Ascending aorta (tissue), 2 donors: ENCODE measurements around the gene BCLAF3. TPM values are rescaled to one million over a fixed set of nuclear protein-coding genes. Genes with fewer than 3 reads are reported as not detected.

Experiments used
- DNase-seq, 2 donors: peaks; one replicate each; pipeline ENCODE4 v3.0.0-alpha.2; 2019; ENCODE audit warnings: low spot score in 2 of 2
- H3K27ac ChIP-seq, 2 donors: fragments of 200-600 bp; sonication (generic); one replicate each; pipeline ENCODE4 v1.5.1; 2016 to 2017; ENCODE audit warnings: mild to moderate bottlenecking in 1 of 2
- H3K27me3 ChIP-seq: fragments of 200-600 bp; sonication (generic); one replicate; pipeline ENCODE4 v1.5.1; 2017
- H3K36me3 ChIP-seq, 2 donors: fragments of 200-600 bp; sonication (generic); one replicate each; pipeline ENCODE4 v1.5.1; 2016
- H3K4me1 ChIP-seq, 2 donors: fragments of 200-600 bp; sonication (generic); one replicate each; pipeline ENCODE4 v1.5.1; 2016 to 2017; ENCODE audit warnings: mild to moderate bottlenecking in 1 of 2
- H3K4me3 ChIP-seq, 2 donors: fragments of 200-600 bp; sonication (generic); one replicate each; pipeline ENCODE4 v1.5.1; 2016 to 2017; ENCODE audit warnings: mild to moderate bottlenecking in 1 of 2
- H3K9me3 ChIP-seq, 2 donors: fragments of 200-600 bp; sonication (generic); one replicate each; pipeline ENCODE4 v1.5.1; 2016
- CTCF ChIP-seq, 3 experiments: fragments of 200-600 bp in 2 of 3; fragments of 450-650 bp in 1 of 3; sonication (generic) in 2 of 3; IDR thresholded peaks; one replicate each; pipeline ENCODE4 v1.5.1; 2016 to 2019; ENCODE audit warnings: antibody characterized with exemption in 3 of 3, mild to moderate bottlenecking in 1 of 3, moderate library complexity in 1 of 3
- intact Hi-C: fragments of 100-400 bp; cut with DNase I; formaldehyde crosslinking; loops from one replicate; pipeline ENCODE4 v1.15.1; 2023
- total RNA-seq: library from RNA; depleted of rRNA; stranded (reverse); fragments of >200 nt; gene quantifications from one replicate; pipeline ENCODE4 v1.1.0, GENCODE V29; 2016

Gene BCLAF3
- total RNA-seq, 1 donor from 2014 or later = 5.0 TPM

GRCh38 chrX:20028588-20028987 lies 37.7 kb upstream of the BCLAF3 start:
- H3K9me3 ChIP-seq = no peaks in the 10 kb centered on the region
- no peak for DNase-seq
- no peaks in the 10 kb centered on the region for H3K4me1 ChIP-seq
- no peak for TF ChIP-seq CTCF (IDR thresholded peaks at IDR 0.05)
- intact Hi-C loops = no loop called here
- H3K4me3 ChIP-seq = no peak overlapping the region
- H3K27me3 ChIP-seq = no peaks in the 10 kb centered on the region
- H3K27ac ChIP-seq = no peak overlapping the region
- no peaks in the 10 kb centered on the region for H3K36me3 ChIP-seq

- intact Hi-C loops = no loop called here
- no peaks in the 10 kb centered on the region for H3K9me3 ChIP-seq
- H3K27me3 ChIP-seq = no peaks in the 10 kb centered on the region
- H3K27ac ChIP-seq = no peak overlapping the region
- no peak overlapping the region for H3K4me3 ChIP-seq
- no peaks in the 10 kb centered on the region for H3K4me1 ChIP-seq
- no peaks in the 10 kb centered on the region for H3K36me3 ChIP-seq
- no peak for TF ChIP-seq CTCF (IDR thresholded peaks at IDR 0.05)
- no peak for DNase-seq
Measured at GRCh38 chrX:20026278-20026677, 35.4 kb upstream of the BCLAF3 start.

- H3K4me3 ChIP-seq = no peak overlapping the region
- no peak for DNase-seq
- no peaks in the 10 kb centered on the region for H3K27me3 ChIP-seq
- intact Hi-C loops = no loop called here
- no peak for TF ChIP-seq CTCF (IDR thresholded peaks at IDR 0.05)
- H3K4me1 ChIP-seq = no peaks in the 10 kb centered on the region
- no peaks in the 10 kb centered on the region for H3K36me3 ChIP-seq
- no peak overlapping the region for H3K27ac ChIP-seq
- peaks cover 0 to 10% of the 10 kb centered on the region in 2 donors for H3K9me3 ChIP-seq
Measured at GRCh38 chrX:20019672-20020365, 29.0 kb upstream of the BCLAF3 start.

- DNase-seq = no peak
- TF ChIP-seq CTCF (IDR thresholded peaks at IDR 0.05) = no peak
- H3K9me3 ChIP-seq = peaks cover 0 to 10% of the 10 kb centered on the region in 2 donors
- no peaks in the 10 kb centered on the region for H3K36me3 ChIP-seq
- no peaks in the 10 kb centered on the region for H3K4me1 ChIP-seq
- intact Hi-C loops = no loop called here
- H3K4me3 ChIP-seq = no peak overlapping the region
- H3K27ac ChIP-seq = no peak overlapping the region
- no peaks in the 10 kb centered on the region for H3K27me3 ChIP-seq
Measured at GRCh38 chrX:20016616-20016945, 25.7 kb upstream of the BCLAF3 start.

- DNase-seq = no peak
- H3K36me3 ChIP-seq = no peaks in the 10 kb centered on the region
- intact Hi-C loops = no loop called here
Measured at GRCh38 chrX:20015945-20016615, 25.2 kb upstream of the BCLAF3 start.

More at GRCh38 chrX:20015945-20016615, 25.2 kb upstream of the BCLAF3 start:
- Histone ChIP-seq H3K4me1 (no peaks in the 10 kb centered on the region), H3K27me3 (no peaks in the 10 kb centered on the region), H3K27ac (no peak overlapping the region), H3K9me3 (peaks cover 0 to 10% of the 10 kb centered on the region in 2 donors), H3K4me3 (no peak overlapping the region)
- no peak for TF ChIP-seq CTCF (IDR thresholded peaks at IDR 0.05)
